HG03060 (cell line): Measurements from ENCODE around the gene TRABD.

Source experiments
- ATAC-seq: cut with Tn5 transposase; IDR thresholded peaks from one replicate; pipeline ENCODE4 v1.9.1; 2021; ENCODE audit warnings: low read depth, moderate number of reproducible peaks; ENCODE audit not compliant: unreplicated experiment

The TRABD gene

DNA sequence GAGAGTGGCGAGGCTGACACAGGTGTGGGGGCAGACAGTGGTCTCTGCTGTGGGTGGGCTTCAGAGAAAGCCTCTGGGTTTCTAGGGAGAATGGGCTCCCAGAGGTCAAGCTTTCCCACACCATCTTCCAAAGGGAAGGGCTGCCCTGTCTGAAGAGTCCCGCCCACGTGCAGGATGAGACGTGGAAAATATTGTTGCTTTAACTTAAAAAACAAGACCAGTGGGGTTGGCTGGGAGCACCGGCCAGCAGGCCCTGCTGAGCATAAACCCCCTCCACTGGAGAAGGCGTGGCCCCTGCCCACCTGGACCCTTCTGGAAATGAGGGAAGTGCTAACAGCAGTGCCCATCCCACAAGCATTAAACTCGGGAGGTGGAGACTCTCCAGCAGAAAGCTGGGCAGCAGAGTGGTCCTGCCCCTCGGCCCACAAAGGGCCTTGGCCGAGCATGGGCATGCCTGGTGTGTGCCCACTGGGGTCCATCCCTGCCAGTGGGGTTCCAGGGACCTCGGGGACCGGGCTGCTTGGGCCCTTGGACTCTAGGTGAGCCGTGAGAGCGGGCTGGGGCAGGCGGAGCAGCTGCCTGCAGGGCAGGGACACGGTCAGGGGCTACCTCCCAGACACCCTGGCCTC lies 30.5 kb downstream of the TRABD start:
- no peak for ATAC-seq

DNA sequence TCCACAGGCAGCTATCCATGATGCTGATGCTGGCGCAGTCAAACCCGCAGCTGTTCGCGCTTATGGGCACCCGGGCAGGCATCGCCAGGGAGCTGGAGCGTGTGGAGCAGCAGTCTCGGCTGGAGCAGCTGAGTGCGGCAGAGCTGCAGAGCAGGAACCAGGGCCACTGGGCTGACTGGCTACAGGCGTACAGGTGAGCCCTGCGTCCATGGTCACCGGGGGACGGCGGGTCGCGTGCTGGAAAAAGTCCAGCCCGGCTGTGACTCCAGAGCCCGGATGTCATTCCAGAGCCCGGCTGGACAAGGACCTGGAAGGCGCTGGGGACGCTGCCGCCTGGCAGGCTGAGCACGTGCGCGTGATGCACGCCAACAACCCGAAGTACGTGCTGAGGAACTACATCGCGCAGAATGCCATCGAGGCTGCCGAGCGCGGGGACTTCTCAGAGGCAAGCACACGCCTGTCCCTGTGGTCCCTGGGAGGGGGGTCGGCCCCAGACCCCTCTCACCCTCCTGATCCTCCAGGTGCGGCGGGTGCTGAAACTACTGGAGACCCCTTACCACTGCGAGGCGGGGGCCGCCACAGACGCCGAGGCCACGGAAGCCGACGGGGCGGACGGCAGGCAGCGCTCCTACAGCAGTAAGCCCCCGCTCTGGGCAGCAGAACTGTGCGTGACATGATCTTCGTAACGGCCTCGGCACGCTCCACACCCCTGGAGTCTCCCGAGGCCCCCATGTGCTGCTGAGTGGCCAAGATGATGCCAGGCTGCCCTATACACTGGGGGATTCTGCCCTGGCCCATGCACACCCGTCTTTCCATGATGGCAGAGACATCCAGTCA lies 31.2 kb downstream of the TRABD start:
- ATAC-seq = no peak

DNA sequence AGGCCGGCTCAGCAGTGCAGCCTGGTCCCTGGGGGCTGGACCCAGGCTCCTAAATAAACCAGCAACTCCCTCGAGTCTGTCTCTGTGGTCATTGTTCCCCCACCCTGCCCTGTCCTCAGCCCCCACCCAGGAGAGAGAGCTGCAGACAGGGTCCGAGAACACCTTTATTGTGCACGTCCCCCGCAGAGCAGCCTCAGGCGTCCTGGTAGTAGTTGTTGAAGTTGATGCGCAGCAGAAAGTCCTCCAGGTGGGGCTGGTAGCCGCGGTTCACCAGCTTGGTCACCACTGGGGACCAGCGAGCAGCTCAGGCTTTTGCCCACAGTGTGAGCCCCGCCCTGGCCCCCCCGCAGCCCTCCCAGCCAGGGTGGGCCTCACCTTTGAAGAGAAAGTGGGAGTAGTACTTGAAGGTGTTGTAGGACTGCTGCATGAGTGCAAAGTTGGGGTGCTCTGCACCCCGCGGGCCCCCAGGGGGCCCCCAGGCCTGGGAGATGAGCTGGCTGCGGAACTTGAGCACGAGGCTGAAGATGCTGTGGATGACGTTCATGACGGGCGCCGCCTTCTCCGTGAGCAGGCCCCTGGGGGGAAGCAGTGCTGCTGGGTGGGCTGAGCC lies 31.9 kb downstream of the TRABD start:
- ATAC-seq = no peak

DNA sequence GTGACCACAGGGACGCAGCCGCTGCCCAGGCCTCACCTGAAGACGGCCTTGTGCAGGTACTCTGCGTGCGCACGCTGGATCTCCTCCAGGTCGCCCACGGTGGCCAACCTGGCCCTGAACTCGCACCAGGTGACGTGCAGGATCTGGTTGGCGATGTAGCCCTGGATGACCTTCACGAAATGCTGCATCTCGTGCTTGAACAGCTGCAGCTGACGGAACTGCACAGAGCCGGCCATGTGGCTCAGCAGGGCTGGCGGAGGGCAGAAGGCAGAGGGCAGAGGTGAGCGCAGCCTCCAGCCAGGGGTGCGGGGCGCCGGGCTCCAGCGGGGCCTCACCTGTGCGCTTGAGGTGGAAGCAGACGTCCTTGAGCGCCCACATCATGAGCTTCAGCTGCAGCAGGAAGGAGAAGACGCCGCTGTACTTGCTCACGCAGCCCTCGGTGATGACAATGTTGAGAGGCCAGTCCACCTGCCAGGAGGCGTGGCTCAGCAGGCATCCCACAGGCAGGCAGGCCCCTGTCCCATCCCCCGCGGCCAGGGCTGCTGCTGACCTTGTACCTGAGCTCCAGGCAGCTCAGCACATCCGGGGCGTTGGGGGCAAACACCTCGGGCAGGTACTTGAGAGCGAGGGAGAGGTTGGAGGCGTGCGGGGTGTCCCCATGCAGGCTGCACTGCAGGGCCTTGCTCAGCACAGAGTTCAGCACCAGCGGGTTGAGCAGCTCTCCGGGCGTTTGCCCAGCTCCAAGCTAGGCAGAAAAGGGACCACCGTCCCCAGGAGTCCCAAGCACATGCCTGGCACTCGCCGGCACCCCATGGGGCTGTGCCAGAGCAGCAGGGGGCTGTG lies 32.7 kb downstream of the TRABD start:
- ATAC-seq = no peak

DNA sequence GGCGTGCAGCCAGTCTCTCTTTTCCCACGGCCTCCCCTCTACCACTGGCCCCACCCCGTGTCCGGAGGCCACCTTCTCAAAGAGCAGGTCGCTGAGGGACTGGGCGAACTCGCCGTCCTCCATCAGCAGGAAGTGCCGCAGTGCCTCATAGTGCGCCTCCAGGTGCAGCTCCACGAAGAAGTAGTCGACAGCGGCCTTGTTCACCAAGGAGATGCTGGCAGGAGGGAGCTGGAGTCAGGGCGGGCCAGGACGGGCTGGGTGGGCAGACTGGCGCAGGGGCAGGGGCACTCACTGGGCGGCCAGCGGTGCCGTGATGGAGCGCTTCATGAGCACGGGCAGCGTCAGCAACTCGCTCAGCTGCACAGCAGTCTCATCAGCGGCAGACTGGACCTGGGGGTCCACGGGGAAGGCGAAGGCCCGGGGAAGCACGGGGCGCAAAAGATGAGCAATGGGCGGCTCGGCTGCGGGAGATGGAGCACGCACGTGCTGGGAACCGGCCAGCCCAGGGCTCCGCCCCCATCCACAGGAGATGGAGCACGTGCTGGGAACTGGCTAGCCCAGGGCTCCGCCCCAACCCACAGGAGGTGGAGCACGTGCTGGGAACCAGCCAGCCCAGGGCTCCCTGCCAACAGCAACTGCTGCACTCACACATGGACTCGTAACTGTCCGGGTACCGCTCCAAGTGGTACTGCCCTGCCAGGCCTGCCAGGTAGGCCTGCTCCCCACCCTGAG lies 33.4 kb downstream of the TRABD start:
- ATAC-seq = no peak

DNA sequence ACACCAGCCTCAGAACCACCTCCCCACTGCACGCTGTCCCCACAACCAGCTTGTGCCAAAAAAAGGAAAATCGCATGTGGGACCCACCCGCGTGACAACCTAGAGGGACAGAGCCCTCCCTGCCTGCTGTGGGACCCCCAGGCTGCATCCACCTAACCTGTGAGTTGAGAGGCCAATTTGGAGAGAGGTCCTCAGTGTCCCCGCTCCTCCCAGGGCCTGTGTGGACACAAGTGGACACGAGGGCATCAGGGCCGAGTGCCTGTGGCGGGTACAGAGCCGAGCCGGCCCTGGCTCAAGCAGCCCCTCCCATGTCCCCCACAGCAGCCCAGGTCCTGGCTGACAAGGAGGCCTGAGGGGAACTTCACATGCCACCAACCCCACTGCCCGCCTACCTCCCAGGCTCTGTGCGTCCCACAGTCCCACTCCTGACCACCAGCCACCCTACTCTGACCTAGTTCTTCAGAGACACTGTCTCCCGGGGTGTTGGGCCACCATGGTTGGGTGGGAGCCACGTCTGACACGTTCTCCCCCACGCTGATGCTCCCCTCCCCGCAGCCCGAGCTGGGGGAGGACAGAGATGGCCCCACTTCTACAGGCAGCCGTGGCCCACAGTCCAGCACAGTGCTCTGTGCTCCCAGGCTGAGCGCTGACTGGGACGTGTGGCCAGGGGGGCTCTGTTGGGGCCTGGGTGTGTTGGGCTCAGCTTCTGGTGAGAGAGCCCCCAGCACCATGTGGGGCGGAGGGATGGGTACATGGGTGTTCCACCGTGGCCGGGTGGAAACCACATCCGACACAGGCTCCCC lies 34.3 kb downstream of the TRABD start:
- ATAC-seq = no peak

GRCh38 chr22:50220603-50221409 lies 35.1 kb downstream of the TRABD start:
- no peak for ATAC-seq

DNA sequence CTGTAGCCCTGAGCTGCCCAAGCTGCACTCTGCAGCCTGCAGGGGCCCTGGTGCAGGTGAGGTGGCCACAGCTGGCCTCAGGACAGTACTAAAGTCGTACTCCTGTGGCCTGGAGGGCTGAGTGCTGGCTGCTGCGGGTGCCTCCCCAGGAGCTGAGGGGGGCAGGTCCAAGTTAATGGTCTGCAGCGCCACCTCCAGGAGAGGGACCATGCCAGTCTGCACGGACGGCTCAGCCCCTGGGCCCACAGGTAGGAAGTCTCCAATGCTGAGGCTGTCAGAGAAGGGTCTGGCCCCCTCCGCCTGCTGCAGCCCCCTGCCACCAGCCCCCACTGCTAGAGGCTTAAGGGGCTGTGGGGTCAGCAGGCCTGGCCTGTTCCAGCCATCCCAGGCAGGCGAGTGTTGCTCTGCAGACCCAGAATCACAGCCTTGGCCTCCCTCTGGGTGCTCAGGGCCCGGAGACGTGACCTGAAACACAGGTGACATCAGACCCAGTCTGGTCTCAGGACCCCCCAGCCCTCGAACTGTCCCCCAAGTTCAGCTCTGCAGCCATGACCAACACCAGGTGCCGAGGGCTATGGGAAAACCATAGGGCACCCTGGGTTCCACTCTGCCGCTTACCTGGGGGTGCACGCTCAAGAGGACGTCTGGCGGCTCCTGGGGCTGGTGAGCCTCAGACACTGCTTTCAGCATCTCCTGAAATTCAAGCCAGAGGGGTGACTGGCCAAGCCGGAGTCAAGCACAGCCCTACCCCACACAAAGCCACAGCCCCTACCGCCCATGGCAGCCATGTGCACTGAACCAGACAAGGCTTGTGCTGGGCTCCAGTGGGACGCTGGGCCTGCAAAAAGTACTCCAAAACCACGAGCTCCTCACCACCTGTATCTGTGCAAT lies 35.9 kb downstream of the TRABD start:
- ATAC-seq = no peak

DNA sequence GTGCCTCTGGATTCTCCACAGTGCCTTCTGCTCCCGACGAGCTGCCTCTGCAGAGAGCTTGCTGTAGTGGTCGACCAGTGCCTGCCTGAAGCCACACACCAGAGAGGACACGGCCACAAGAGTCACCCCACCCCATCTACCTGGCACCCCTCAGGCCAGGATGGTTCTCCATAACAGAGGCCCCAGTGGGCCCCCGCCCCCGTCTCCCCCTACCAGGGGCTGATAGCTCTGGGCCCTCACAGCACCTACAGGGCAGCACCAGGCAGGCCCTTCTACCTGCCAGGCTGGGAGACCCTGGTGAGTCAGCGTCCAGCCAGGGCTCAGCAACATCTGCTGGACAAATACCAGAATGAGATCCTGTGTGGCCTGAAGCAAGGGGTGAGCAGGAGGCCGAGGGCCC lies 36.8 kb downstream of the TRABD start:
- ATAC-seq = no peak

DNA sequence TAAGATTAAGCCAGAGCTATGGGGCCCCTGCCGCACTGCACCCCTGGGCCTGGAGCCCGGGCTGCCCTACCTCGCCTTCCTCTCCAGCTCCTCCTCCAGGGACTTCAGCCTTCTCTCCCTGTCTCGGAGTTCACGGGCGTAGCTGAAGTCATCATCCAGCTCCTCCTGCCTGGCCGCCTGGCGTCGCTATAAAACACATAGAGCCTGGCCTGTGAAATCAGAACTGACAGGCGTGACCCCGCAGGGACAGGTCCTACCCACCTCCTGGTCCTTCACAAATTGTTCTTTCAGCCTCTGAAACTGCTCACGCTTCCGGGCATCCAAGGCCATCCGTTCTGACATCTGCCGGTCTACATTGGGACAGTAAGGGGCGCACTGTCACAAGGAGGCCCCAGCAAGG lies 38.4 kb downstream of the TRABD start:
- no peak for ATAC-seq

- ATAC-seq = no peak
Observed at GRCh38 chr22:50225200-50225969, 39.7 kb downstream of the TRABD start.

GRCh38 chr22:50226063-50226874 lies 40.6 kb downstream of the TRABD start:
- ATAC-seq = no peak

DNA sequence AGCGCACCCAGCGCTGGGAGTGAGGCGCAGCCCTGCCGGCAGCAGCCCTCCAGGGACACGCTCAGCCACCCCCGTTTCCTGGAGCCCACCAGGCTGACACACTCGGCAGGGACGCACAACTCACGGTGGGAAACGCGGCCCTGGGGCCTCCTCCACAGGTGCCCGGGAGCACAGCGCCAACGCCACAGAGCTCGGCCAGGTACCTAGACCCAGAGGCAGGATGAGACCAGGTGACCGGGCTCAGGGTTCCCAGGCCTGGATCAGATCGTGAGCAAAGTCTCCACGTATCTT lies 41.1 kb downstream of the TRABD start:
- no peak for ATAC-seq

DNA sequence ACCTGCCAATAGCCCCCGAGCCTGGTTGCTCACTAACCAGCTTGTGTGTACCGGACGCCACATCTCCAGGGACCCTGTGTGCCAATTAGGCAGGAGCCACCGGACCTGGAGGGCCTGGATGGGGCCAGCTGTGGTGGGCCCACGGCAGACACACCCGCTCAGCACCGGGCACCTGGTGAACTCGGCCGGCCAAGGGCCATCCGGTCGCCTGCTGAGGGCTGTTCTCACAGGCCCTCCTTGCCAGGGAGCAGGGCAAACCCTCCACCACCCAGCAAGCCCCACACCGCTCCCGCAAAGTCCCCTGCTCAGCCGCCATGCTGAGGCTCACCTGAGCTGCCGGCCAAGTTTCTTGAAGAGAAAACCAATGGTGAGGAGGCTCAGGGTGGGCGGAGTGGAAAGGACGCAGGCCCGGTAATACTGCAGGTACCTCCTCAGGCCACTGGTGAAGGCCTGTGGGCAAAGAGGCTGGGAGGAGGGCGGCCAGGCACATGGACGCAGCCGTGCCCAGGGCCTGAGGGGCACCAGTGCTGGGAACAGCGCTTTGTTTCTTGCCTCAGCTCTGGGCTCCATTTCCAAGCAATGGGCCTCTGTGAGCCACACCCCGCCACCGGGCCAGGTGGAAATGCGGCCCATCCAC lies 42.0 kb downstream of the TRABD start:
- no peak for ATAC-seq

DNA sequence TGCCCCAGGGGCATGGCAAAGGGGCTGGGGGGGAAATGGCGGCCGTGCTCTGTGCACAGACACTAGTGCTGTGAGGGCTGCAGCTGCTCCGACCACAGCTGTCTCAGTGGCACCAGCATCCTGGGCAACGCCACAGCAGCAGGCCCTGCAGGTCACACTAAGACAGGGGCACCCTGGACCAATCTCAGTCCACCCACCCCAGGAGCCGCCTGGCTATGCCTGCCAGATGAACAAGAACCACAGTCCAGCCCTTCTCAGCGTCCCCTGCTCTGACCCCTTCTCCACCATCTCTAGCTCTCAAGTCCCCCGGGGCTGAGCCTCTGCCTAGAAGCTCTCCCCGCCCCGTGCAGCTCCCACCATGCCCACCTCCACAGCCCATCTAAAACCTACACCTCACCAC lies 42.7 kb downstream of the TRABD start:
- ATAC-seq = no peak

DNA sequence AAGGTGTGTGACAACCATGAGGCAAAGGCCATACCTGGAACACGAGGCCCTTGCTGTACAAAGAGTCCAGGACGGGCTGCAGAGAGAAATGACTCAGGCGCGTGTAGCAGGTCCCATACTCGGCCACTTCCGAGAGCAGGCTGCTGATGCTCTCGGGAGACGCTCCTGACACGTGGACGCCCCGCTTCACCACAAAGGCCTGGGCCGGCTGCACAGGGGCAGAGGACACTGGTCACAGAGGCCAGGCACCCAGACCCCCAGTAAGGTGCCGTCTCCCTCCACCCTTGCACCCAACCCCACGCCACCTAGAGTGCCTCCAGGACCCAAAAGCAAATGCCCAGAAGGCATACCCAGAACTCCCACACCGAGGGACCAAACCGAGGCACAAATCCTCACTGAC lies 43.7 kb downstream of the TRABD start:
- ATAC-seq = no peak
